ENCODE measurements around the gene MARCKS.

The MARCKS gene

GRCh38 chr6:113857556-113858479 lies 673 bp downstream of the MARCKS start:
- TF ChIP-seq CTCF (IDR thresholded peaks at IDR 0.05; ENCODE audit: low read depth, low read length) = no peak
- H3K4me3 ChIP-seq (replicated peaks in 1 of 2; ENCODE audit: low read depth in 2 of 2, low read length in 2 of 2) = peak overlapping the region; percentile 77
- DNase-seq (ENCODE audit: low read depth in 2 of 2) = peak; percentile 52 to 67

- peak; percentile 55 for TF ChIP-seq CTCF (IDR thresholded peaks at IDR 0.05; ENCODE audit: low read depth, low read length)
- peak; percentile 91 to 95 for DNase-seq (ENCODE audit: low read depth in 2 of 2)
- H3K4me3 ChIP-seq (replicated peaks in 1 of 2; ENCODE audit: low read depth in 2 of 2, low read length in 2 of 2) = peak overlapping the region; percentile 77
Measured at GRCh38 chr6:113858480-113859348, 1.6 kb downstream of the MARCKS start.

GRCh38 chr6:113859349-113860180 lies 2.4 kb downstream of the MARCKS start:
- peak overlapping the region; percentile 61 to 77 for H3K4me3 ChIP-seq (replicated peaks in 1 of 2; ENCODE audit: low read depth in 2 of 2, low read length in 2 of 2)
- peak; percentile 56 to 65 for DNase-seq (ENCODE audit: low read depth in 2 of 2)
- TF ChIP-seq CTCF (IDR thresholded peaks at IDR 0.05; ENCODE audit: low read depth, low read length) = no peak

GRCh38 chr6:113860181-113860955 lies 3.2 kb downstream of the MARCKS start:
- peak overlapping the region; percentile 26 to 77 for H3K4me3 ChIP-seq (replicated peaks in 1 of 2; ENCODE audit: low read depth in 2 of 2, low read length in 2 of 2)
- peak; percentile 53 to 62 for DNase-seq (ENCODE audit: low read depth in 2 of 2)
- TF ChIP-seq CTCF (IDR thresholded peaks at IDR 0.05; ENCODE audit: low read depth, low read length) = no peak

- no peak overlapping the region for H3K4me3 ChIP-seq (replicated peaks in 1 of 2; ENCODE audit: low read depth in 2 of 2, low read length in 2 of 2)
- peak in 1 of 2 donors; percentile 38 for DNase-seq (ENCODE audit: low read depth in 2 of 2)
- no peak for TF ChIP-seq CTCF (IDR thresholded peaks at IDR 0.05; ENCODE audit: low read depth, low read length)
Measured at GRCh38 chr6:113862112-113862511, 5.0 kb downstream of the MARCKS start.
